Measurements from ENCODE around the gene CDKL4. TPM values are rescaled to one million over a fixed set of nuclear protein-coding genes. Genes with fewer than 3 reads are reported as not detected.
A peak's percentile ranks its signal among the peaks of the same experiment; 100 is the strongest.

Gene CDKL4
- total RNA-seq, 1 experiment from 2014 or later = 1.1 TPM

GRCh38 chr2:39269941-39270340, 26.2 kb upstream of the CDKL4 start:
- no peak for DNase-seq (ENCODE audit: low spot score)
- Histone ChIP-seq H3K27me3 (replicated peaks; ENCODE audit: insufficient read depth, low read depth, low read length, poor library complexity) (no peaks in the 10 kb centered on the region), H3K4me1 (ENCODE audit: insufficient read depth, low read length, poor library complexity, severe bottlenecking) (peaks cover 16% of the 10 kb centered on the region), H3K9me3 (ENCODE audit: low read depth, low read length, poor library complexity, severe bottlenecking) (no peaks in the 10 kb centered on the region), H3K4me3 (ENCODE audit: low read depth, low read length, poor library complexity, severe bottlenecking) (no peak overlapping the region), H3K27ac (ENCODE audit: low read depth, low read length, poor library complexity, severe bottlenecking) (no peak overlapping the region), H3K36me3 (ENCODE audit: insufficient read depth, low read length, poor library complexity, severe bottlenecking) (no peaks in the 10 kb centered on the region)
- intact Hi-C loops (cut with micrococcal nuclease; ENCODE audit: unreplicated experiment) = no loop called here
- no TSS peak for BruUV-seq (replicated peaks)
- TF ChIP-seq EZH2 (IDR thresholded peaks at IDR 0.05; ENCODE audit: borderline replicate concordance, low read depth, low read length, poor library complexity, severe bottlenecking) (no peak), CTCF (conservative IDR thresholded peaks at IDR 0.05; ENCODE audit: low read depth, low read length) (no peak)
- ChIA-PET POLR2A (ENCODE audit: low non-redundant PET) (no interaction called here), CTCF (no interaction called here)

- CTCF ChIA-PET = no interaction called here
- DNase-seq (ENCODE audit: low spot score) = peak; percentile 25
- no peaks in the 10 kb centered on the region for H3K27me3 ChIP-seq (replicated peaks; ENCODE audit: insufficient read depth, low read depth, low read length, poor library complexity)
- intact Hi-C loops (cut with micrococcal nuclease; ENCODE audit: unreplicated experiment) = no loop called here
- H3K4me3 ChIP-seq (ENCODE audit: low read depth, low read length, poor library complexity, severe bottlenecking) = no peak overlapping the region
- BruUV-seq (replicated peaks) = no TSS peak
- H3K9me3 ChIP-seq (ENCODE audit: low read depth, low read length, poor library complexity, severe bottlenecking) = no peaks in the 10 kb centered on the region
- H3K27ac ChIP-seq (ENCODE audit: low read depth, low read length, poor library complexity, severe bottlenecking) = no peak overlapping the region
- TF ChIP-seq EZH2 (IDR thresholded peaks at IDR 0.05; ENCODE audit: borderline replicate concordance, low read depth, low read length, poor library complexity, severe bottlenecking) = no peak
- TF ChIP-seq CTCF (conservative IDR thresholded peaks at IDR 0.05; ENCODE audit: low read depth, low read length) = no peak
- peaks cover 18% of the 10 kb centered on the region for H3K4me1 ChIP-seq (ENCODE audit: insufficient read depth, low read length, poor library complexity, severe bottlenecking)
- no peaks in the 10 kb centered on the region for H3K36me3 ChIP-seq (ENCODE audit: insufficient read depth, low read length, poor library complexity, severe bottlenecking)
- POLR2A ChIA-PET (ENCODE audit: low non-redundant PET) = no interaction called here
Observed at GRCh38 chr2:39266916-39267434, 23.2 kb upstream of the CDKL4 start.

- Histone ChIP-seq H3K4me3 (ENCODE audit: low read depth, low read length, poor library complexity, severe bottlenecking) (no peak overlapping the region), H3K36me3 (ENCODE audit: insufficient read depth, low read length, poor library complexity, severe bottlenecking) (no peaks in the 10 kb centered on the region), H3K27me3 (replicated peaks; ENCODE audit: insufficient read depth, low read depth, low read length, poor library complexity) (no peaks in the 10 kb centered on the region), H3K27ac (ENCODE audit: low read depth, low read length, poor library complexity, severe bottlenecking) (no peak overlapping the region), H3K4me1 (ENCODE audit: insufficient read depth, low read length, poor library complexity, severe bottlenecking) (peaks cover 18% of the 10 kb centered on the region), H3K9me3 (ENCODE audit: low read depth, low read length, poor library complexity, severe bottlenecking) (no peaks in the 10 kb centered on the region)
- intact Hi-C loops (cut with micrococcal nuclease; ENCODE audit: unreplicated experiment) = no loop called here
- no peak for DNase-seq (ENCODE audit: low spot score)
- POLR2A ChIA-PET (ENCODE audit: low non-redundant PET) = no interaction called here
- BruUV-seq (replicated peaks) = no TSS peak
- CTCF ChIA-PET = no interaction called here
- TF ChIP-seq EZH2 (IDR thresholded peaks at IDR 0.05; ENCODE audit: borderline replicate concordance, low read depth, low read length, poor library complexity, severe bottlenecking) (no peak), CTCF (conservative IDR thresholded peaks at IDR 0.05; ENCODE audit: low read depth, low read length) (no peak)
Observed at GRCh38 chr2:39266139-39266805, 22.5 kb upstream of the CDKL4 start.

Data from A673 (cell line).